SK-N-SH (cell line): Measurements from ENCODE around the gene CDX1. TPM values are rescaled to one million over a fixed set of nuclear protein-coding genes. Genes with fewer than 3 reads are reported as not detected.

ENCODE experiments used
- CTCF ChIA-PET: fragments of 300-600, 350-600 bp; formaldehyde crosslinking; extraction: SDS; loops from one replicate; lab custom pipeline; 2021; lab: Yijun Ruan, JAX
- POLR2A ChIA-PET: fragments of 350-600 bp; sonication (Branson Sonifier 250); formaldehyde crosslinking; extraction: SDS; loops from one replicate; lab custom pipeline; 2020; ENCODE audit warnings: antibody characterized with exemption, inconsistent platforms; lab: Yijun Ruan, JAX
- DNase-seq: peaks from one replicate; pipeline ENCODE4 v3.0.0; 2012
- H2AFZ ChIP-seq: fragments of 200-600 bp; sonication (generic); 2 replicates; pipeline ENCODE4 v1.8.1; 2016; ENCODE audit warnings: antibody characterized with exemption, mild to moderate bottlenecking, low read depth
- H3F3A ChIP-seq: fragments of 200-600 bp; sonication (generic); replicated peaks from 2 replicates; pipeline ENCODE3; 2016; ENCODE audit warnings: antibody characterized with exemption, mild to moderate bottlenecking; ENCODE audit not compliant: insufficient read depth
- H3K27ac ChIP-seq, 2 experiments: fragments of 200-500 bp in 1 of 2; fragments of 200-600 bp in 1 of 2; sonication (Bioruptor generic) in 1 of 2; sonication (generic), shearing (Covaris generic) in 1 of 2; 2 replicates each; pipeline versions ENCODE4 v1.5.1 to v1.6.1; 2014 to 2016; ENCODE audit warnings: low read depth in 2 of 2, inconsistent platforms in 1 of 2, low read length in 1 of 2, mild to moderate bottlenecking in 1 of 2, mixed read lengths in 1 of 2
- H3K27me3 ChIP-seq: fragments of 200-600 bp; sonication (generic), shearing (Covaris generic); 2 replicates; pipeline ENCODE4 v1.6.1; 2016; ENCODE audit warnings: mixed run types; ENCODE audit not compliant: insufficient read depth
- H3K36me3 ChIP-seq, 2 experiments: fragments of 200-500 bp in 1 of 2; fragments of 200-600 bp in 1 of 2; sonication (Bioruptor generic) in 1 of 2; sonication (generic) in 1 of 2; replicated peaks in 1 of 2; 2 replicates each; pipeline versions ENCODE3 to v1.5.1; 2014 to 2016; ENCODE audit warnings: low read length in 1 of 2, mild to moderate bottlenecking in 1 of 2; ENCODE audit not compliant: insufficient read depth in 2 of 2, control insufficient read depth in 1 of 2
- H3K4me1 ChIP-seq, 2 experiments: fragments of 200-500 bp in 1 of 2; fragments of 200-600 bp in 1 of 2; sonication (Bioruptor generic) in 1 of 2; sonication (generic), shearing (Covaris generic) in 1 of 2; 2 replicates each; pipeline versions ENCODE4 v1.5.1 to v1.6.1; 2014 to 2016; ENCODE audit warnings: low read depth in 1 of 2, low read length in 1 of 2, mixed run types in 1 of 2; ENCODE audit not compliant: insufficient read depth in 2 of 2, control insufficient read depth in 1 of 2
- H3K4me2 ChIP-seq: fragments of 200-600 bp; sonication (generic), shearing (Covaris generic); 2 replicates; pipeline ENCODE4 v1.6.1; 2017; ENCODE audit warnings: mixed run types
- H3K4me3 ChIP-seq, 2 experiments: fragments of 200-500 bp in 1 of 2; fragments of 200-600 bp in 1 of 2; sonication (Bioruptor generic) in 1 of 2; sonication (generic), shearing (Covaris generic) in 1 of 2; 2 replicates each; pipeline versions ENCODE4 v1.5.1 to v1.8.1; 2014 to 2016; ENCODE audit warnings: low read depth in 2 of 2, inconsistent platforms in 1 of 2, low read length in 1 of 2, mild to moderate bottlenecking in 1 of 2, mixed read lengths in 1 of 2, moderate library complexity in 1 of 2
- H3K79me2 ChIP-seq: fragments of 200-600 bp; sonication (generic); 2 replicates; pipeline ENCODE4 v1.8.1; 2017; ENCODE audit warnings: mild to moderate bottlenecking; ENCODE audit not compliant: insufficient read depth
- H3K9ac ChIP-seq: fragments of 200-600 bp; sonication (generic); 2 replicates; pipeline ENCODE4 v1.6.1; 2017; ENCODE audit warnings: mixed run types
- H3K9me2 ChIP-seq: fragments of 200-600 bp; sonication (generic); 2 replicates; pipeline ENCODE4 v1.6.1; 2017; ENCODE audit warnings: mixed run types
- H3K9me3 ChIP-seq: fragments of 200-600 bp; sonication (generic); 2 replicates; pipeline ENCODE4 v1.6.1; 2017; ENCODE audit warnings: mixed run types, mild to moderate bottlenecking, moderate library complexity
- H4K20me1 ChIP-seq: fragments of 200-600 bp; sonication (generic); 2 replicates; pipeline ENCODE4 v1.6.1; 2017; ENCODE audit warnings: mild to moderate bottlenecking, mixed run types; ENCODE audit not compliant: insufficient read depth
- CHD2 ChIP-seq: fragments of 150-350 bp; IDR thresholded peaks from 2 replicates; pipeline ENCODE4 v1.6.1; 2018; ENCODE audit warnings: low read length; ENCODE audit not compliant: partially characterized antibody
- ELF1 ChIP-seq: IDR thresholded peaks from 2 replicates; pipeline ENCODE4 v1.4.0; 2012
- EP300 ChIP-seq, 2 experiments: IDR thresholded peaks; 2 replicates each; pipeline versions ENCODE4 v1.4.0 to v1.6.1; 2012; ENCODE audit warnings: borderline replicate concordance in 1 of 2, low read depth in 1 of 2, low read length in 1 of 2
- FOSL2 ChIP-seq: IDR thresholded peaks from 2 replicates; pipeline ENCODE4 v1.4.0; 2012; ENCODE audit warnings: low read depth, mild to moderate bottlenecking, moderate library complexity, borderline replicate concordance
- FOXM1 ChIP-seq: IDR thresholded peaks from 2 replicates; pipeline ENCODE4 v1.4.0; 2012; ENCODE audit warnings: low read depth, mild to moderate bottlenecking
- JUND ChIP-seq: IDR thresholded peaks from 2 replicates; pipeline ENCODE4 v1.4.0; 2012
- NFIC ChIP-seq: IDR thresholded peaks from 2 replicates; pipeline ENCODE4 v1.4.0; 2012; ENCODE audit warnings: borderline replicate concordance
- SIN3A ChIP-seq: IDR thresholded peaks from 2 replicates; pipeline ENCODE4 v1.6.1; 2012; ENCODE audit warnings: low read depth, mild to moderate bottlenecking, low read length, moderate library complexity, borderline replicate concordance
- TCF12 ChIP-seq: IDR thresholded peaks from 2 replicates; pipeline ENCODE4 v1.4.0; 2012
- YY1 ChIP-seq: IDR thresholded peaks from 2 replicates; pipeline ENCODE4 v1.4.0; 2012; ENCODE audit warnings: low read depth, mild to moderate bottlenecking
- WGBS: methylation state at CpG from one replicate; pipeline ENCODE4 v1.1.6; 2017; ENCODE audit warnings: low lambda C conversion rate; 5-methylcytosine and 5-hydroxymethylcytosine counted together
- polyA plus RNA-seq, 3 experiments: library from polyadenylated mRNA; depleted of rRNA; stranded (reverse); fragments of >200 nt; gene quantifications; 2 replicates each; pipeline ENCODE4 v1.2.3, GENCODE V29; 2012
- TF ChIP-seq, protein P1 (sequence below): IDR thresholded peaks from 2 replicates; pipeline ENCODE4 v1.4.0; 2012; ENCODE audit warnings: low read depth
- TF ChIP-seq, protein P2 (sequence below): fragments of 150-350 bp; IDR thresholded peaks from 2 replicates; pipeline ENCODE4 v1.6.1; 2017; ENCODE audit warnings: antibody characterized with exemption, low read length, low read depth, borderline replicate concordance
- TF ChIP-seq, protein P3 (sequence below): IDR thresholded peaks from 2 replicates; pipeline ENCODE4; 2012

The CDX1 gene
- polyA plus RNA-seq, 1 of the 3 experiments (the other 2 are of a cell fraction) = 0.23 TPM

DNA sequence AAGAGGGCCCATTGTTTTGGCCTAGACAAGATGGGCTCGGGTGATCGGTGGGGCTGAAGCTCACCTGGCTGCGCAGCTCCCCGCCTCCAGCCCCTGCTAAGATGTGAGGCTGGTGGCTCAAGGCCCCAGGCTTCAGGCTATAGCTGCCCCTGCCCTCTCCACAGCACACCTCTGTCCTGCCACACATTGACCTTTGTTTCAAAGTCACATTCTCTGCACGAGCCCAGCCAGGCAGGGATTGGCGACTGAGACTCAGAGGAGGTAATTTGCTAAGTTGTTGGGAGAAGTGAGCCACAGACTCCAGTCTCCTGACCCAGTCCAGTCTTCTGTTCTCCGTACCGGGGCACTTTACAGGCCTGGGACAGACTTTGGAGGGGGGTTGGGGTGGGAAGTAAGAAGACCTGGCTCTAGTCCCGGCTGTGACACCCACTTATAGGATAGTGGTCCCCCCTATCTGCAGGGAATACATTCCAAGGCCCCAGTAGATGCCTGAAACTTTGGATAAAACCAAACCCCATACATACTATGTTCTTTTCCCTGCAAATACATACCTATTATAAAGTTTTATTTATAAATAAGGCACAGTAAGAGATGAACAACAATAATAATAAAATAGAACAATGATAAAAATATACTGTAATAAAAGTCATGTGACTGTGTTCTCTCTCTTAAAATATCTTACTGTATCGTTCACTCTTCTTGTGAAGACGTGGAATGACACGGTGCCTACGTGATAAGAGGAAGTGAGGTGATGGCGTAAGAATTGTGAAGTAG lies 24.2 kb upstream of the CDX1 start:
- Histone ChIP-seq H3K27ac (peak overlapping the region; percentile 92 to 99), H3F3A (peaks cover 41% of the 10 kb centered on the region), H3K79me2 (peaks cover 65% of the 10 kb centered on the region), H3K9ac (peak overlapping the region; percentile 73; the same call in 1 of the 2 replicates), H3K4me3 (no peak overlapping the region), H3K36me3 (peaks cover 0 to 2% of the 10 kb centered on the region in 2 experiments), H3K9me3 (no peaks in the 10 kb centered on the region), H2AFZ (no peak overlapping the region), H3K9me2 (no peaks in the 10 kb centered on the region)
- no peak for DNase-seq
- ChIA-PET POLR2A (interaction anchor here (0.9 to 2.3 kb wide), 4 partner anchors 11 to 17 kb away, joined by 3 to 10 read pairs (median 4); partner anchors contain the start of gene PDGFRB), CTCF (interaction anchor here (1.8 to 3.4 kb wide), 3 partner anchors 12 to 20 kb away, joined by 5 to 16 read pairs (median 8); partner anchors contain the start of gene PDGFRB)
- 47% methylated on average over 14 of the region's 14 CpGs for WGBS
- TF ChIP-seq, protein P1, sequence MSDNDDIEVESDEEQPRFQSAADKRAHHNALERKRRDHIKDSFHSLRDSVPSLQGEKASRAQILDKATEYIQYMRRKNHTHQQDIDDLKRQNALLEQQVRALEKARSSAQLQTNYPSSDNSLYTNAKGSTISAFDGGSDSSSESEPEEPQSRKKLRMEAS = no peak
- TF ChIP-seq, all 33 proteins: peak for 0
- peaks cover 72 to 91% of the 10 kb centered on the region in 2 experiments for H3K4me1 ChIP-seq
- no peaks in the 10 kb centered on the region for H4K20me1 ChIP-seq
- peak overlapping the region; percentile 74 for H3K4me2 ChIP-seq
- H3K27me3 ChIP-seq = no peaks in the 10 kb centered on the region

DNA sequence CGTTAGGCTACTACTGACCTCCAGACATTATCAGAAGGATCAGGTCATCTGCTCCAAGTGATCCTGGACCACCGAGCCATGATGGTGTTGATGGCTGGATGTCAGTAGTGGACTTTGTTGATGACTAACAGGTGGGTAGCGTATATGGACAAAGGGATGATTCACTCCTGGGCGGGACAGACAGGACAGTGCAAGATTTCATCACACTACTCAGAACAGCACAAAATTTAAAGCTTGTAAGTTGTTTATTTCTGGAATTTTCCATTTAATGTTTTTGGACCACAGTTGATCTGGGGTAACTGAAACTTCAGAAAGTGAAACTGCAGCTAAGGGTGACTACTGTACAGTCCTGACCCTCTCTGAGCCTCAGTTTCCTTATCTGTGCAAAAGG lies 23.6 kb upstream of the CDX1 start:
- peaks cover 65% of the 10 kb centered on the region for H3K79me2 ChIP-seq
- TF ChIP-seq SIN3A = 0 out of 2 replicates have a peak, but pooled peaks have one; percentile 21
- peak; percentile 86 for TF ChIP-seq FOSL2
- TF ChIP-seq FOXM1 = no peak
- TF ChIP-seq, protein P1 = peak; percentile 15; the same call in 1 of the 2 replicates
- 0 out of 4 replicates have a peak, but pooled peaks of 1 of the 2 experiments have one; percentile 6 for TF ChIP-seq EP300 (IDR thresholded peaks at IDR 0.05; ENCODE audit: borderline replicate concordance in 1 of 2, low read depth in 1 of 2, low read length in 1 of 2)
- TF ChIP-seq, protein P2, sequence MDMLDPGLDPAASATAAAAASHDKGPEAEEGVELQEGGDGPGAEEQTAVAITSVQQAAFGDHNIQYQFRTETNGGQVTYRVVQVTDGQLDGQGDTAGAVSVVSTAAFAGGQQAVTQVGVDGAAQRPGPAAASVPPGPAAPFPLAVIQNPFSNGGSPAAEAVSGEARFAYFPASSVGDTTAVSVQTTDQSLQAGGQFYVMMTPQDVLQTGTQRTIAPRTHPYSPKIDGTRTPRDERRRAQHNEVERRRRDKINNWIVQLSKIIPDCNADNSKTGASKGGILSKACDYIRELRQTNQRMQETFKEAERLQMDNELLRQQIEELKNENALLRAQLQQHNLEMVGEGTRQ = no peak
- TF ChIP-seq JUND = peak; percentile 74
- no peak for TF ChIP-seq CHD2
- no peak for TF ChIP-seq NFIC
- peak; percentile 82 for TF ChIP-seq TCF12
- TF ChIP-seq, protein P3, sequence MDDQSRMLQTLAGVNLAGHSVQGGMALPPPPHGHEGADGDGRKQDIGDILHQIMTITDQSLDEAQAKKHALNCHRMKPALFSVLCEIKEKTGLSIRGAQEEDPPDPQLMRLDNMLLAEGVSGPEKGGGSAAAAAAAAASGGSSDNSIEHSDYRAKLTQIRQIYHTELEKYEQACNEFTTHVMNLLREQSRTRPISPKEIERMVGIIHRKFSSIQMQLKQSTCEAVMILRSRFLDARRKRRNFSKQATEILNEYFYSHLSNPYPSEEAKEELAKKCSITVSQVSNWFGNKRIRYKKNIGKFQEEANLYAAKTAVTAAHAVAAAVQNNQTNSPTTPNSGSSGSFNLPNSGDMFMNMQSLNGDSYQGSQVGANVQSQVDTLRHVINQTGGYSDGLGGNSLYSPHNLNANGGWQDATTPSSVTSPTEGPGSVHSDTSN = peak; percentile 85
- TF ChIP-seq YY1 = no peak
- TF ChIP-seq ELF1 = no peak
- no peak for DNase-seq
- no peaks in the 10 kb centered on the region for H3K9me3 ChIP-seq
- H3K4me2 ChIP-seq = peak overlapping the region; percentile 74
- POLR2A ChIA-PET = interaction anchor here (1.5 to 2.3 kb wide), 2 partner anchors 10 to 13 kb away, joined by 5 to 10 read pairs; partner anchors contain the start of gene PDGFRB
- H3K36me3 ChIP-seq = peaks cover 0 to 2% of the 10 kb centered on the region in 2 experiments
- H4K20me1 ChIP-seq = no peaks in the 10 kb centered on the region
- H3K4me3 ChIP-seq = peak overlapping the region in 1 of 2 experiments; percentile 30; a peak in 1 of 4 replicates
- CTCF ChIA-PET = interaction anchor here (1.8 to 3.4 kb wide), 3 partner anchors 11 to 20 kb away, joined by 5 to 16 read pairs (median 8); partner anchors contain the start of gene PDGFRB
- no peaks in the 10 kb centered on the region for H3K9me2 ChIP-seq
- peaks cover 66 to 91% of the 10 kb centered on the region in 2 experiments for H3K4me1 ChIP-seq
- peak overlapping the region; percentile 73 for H3K9ac ChIP-seq
- peak overlapping the region; percentile 92 to 99 for H3K27ac ChIP-seq
- H3K27me3 ChIP-seq = no peaks in the 10 kb centered on the region
- H3F3A ChIP-seq = peaks cover 41% of the 10 kb centered on the region
- WGBS = 10% methylated on average over 4 of the region's 4 CpGs
- H2AFZ ChIP-seq = no peak overlapping the region
